Epidermal melanocyte (primary cell): Measurements from ENCODE around the gene SDHA.
"Not testable (repeated sequence)": the region's sequence is repeated elsewhere in the genome, so short reads cannot be mapped to it uniquely, and the experiment has no call there.

Source experiments
- DNase-seq: peaks from one replicate; pipeline ENCODE4 v3.0.0; 2011; ENCODE audit warnings: low spot score; ENCODE audit not compliant: insufficient read length

The SDHA gene

DNA sequence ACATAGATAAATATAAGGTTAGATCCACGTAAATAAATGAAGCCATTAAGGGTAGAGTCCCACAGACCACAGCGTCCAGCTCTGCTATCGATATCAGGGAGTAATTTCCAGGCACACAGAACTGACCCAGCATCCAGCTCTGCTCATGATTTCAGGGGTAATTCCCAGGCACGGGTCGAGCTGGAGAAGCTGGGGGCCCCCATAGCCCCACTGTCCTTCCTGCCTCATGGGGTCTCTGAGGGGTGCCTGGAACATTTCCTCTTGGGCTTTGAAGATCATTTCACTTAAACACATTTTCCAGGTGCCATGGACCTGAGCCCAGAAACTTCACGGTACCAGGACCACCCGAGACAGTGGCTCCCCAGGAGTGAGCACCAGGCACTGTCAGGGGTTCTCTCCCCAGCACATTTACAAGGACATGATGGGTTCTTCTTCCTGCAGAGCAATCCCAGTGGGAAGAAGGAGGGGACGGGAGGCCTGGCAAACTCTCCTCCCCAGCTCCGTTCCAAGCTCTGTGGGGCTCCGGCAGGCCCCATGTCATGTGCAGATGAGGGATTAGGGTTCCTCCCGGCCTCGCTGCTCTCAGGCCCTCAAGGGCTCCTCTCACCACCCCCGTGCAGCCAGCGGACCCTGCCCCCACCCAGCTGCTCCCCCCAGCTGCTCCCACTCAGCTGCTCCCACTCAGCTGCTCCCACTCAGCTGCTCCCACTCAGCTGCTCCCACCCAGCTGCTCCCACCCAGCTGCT is 80.0 kb downstream of the SDHA start:
- not testable (repeated sequence) for DNase-seq

- DNase-seq: no peak
These were observed 80.6 kb downstream of the SDHA start for GRCh38 chr5:298737-299125.

DNA sequence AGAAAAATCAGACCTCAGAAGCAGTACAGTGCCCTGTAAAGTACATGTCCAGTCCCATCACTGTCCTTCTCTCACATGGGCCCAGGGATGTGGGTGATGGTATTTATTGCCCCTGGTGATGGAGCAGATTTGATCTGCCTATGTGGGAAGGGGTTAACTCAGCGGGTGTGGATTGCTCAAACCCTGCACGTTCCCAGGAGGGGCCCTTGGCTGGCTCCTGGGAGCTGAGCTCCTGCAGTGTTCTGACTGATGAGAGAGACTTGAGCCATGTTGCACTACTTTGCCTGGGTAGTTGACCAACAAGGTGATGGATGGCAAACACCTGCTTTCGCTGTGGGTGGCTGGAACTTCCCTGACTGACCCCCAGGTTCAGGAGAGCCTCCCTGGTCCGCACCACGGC is 81.8 kb downstream of the SDHA start:
- not testable (repeated sequence) for DNase-seq

DNA sequence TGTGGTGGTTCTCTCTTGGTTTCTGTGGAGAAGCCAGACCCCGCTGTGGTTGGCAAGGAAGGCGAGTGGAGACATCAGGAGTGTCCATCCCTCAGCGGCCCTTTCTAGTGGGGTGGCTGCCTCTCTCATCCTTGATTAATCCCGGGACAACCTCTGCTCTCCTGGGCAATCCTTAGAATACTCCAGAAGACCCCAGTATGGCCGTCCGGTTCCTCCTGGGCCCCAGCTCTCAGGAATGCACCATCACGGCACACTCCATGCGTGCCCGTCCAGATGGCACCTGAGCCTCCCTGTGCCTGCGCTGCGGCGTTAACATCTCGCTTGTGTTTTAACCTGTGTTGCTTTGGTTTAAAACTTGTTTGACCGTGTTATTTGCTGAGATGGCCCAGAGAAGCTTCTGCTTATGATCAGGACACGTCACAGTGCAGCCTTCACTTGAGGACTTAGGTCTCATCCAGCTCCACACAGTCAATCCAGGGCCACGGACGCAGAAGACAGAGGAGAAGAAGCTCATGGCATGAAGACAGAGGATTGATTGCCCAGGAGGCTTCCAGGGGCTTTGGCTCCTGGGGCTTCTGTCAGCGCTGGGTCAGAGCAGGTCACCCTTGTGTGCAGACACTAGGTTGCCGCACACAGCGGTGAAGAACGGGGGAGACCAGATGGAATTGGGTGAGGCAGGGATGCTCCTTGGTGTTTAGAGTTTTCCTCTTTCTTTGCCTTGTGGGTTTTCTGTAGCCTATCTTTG is 82.7 kb downstream of the SDHA start:
- not testable (repeated sequence) for DNase-seq

DNA sequence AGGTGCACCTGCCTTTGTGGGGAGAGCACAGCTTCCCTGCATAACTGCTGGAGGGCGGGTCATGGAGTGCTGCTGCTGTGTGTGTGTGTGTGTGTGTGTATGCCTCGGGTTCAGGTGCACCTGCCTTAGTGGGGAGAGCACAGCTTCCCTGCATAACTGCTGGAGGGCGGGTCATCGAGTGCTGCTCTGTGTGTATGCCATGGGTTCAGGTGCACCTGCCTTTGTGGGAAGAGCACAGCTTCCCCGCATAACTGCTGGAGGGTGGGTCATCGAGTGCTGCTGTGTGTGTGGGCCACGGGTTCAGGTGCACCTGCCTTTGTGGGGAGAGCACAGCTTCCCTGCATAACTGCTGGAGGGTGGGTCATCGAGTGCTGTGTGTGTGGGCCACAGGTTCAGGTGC is 84.3 kb downstream of the SDHA start:
- not testable (repeated sequence) for DNase-seq

GRCh38 chr5:302966-303365 is 84.8 kb downstream of the SDHA start:
- DNase-seq: no peak

DNA sequence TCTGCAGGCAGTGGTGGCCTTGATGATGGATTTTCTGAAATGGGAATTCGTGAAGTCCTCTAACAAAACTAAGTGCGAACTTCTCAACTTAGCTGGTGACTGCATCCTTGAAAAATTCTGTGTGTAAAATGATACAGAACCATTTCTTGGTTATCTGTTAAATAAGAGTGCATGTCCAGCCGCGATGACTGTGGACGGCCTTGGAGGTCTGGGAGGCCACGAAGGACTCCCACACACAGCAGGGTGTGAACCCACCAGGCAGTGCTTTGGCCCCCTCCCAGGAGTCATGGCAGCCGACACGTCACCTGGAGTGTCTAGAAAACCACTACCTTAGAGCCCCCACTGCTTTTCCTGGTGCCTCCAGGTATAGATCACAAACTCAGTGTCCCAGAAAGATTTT is 85.6 kb downstream of the SDHA start:
- not testable (repeated sequence) for DNase-seq

DNA sequence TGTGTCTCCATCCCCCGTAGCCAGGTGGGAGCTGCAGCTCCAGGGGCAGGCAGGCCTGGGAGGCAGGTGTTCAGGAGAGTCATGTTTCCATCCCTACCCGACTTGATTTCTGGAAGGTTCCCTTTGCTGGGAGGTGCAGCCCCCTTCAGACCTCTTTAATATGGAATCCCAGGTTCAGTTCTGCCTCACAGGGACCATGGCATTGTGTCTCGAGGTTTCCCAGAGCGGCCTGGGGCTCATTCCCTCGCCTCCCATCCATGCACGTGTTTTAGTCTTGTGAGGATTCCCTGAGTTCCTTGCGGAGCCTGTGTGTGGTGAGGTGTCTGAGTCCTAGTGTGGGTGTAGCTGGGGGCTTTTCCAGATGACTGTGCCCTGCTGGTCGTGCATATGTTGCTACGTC is 86.9 kb downstream of the SDHA start:
- DNase-seq: no peak

- DNase-seq: no peak
These were observed 87.3 kb downstream of the SDHA start for GRCh38 chr5:305459-305858.

- DNase-seq: no peak
These were observed 88.1 kb downstream of the SDHA start for GRCh38 chr5:306011-306805.
